Measurements from ENCODE around the gene NUDT3.
A peak's percentile ranks its signal among the peaks of the same experiment; 100 is the strongest.
"Not testable (repeated sequence)": the region's sequence is repeated elsewhere in the genome, so short reads cannot be mapped to it uniquely, and the experiment has no call there.

Gene NUDT3

DNA sequence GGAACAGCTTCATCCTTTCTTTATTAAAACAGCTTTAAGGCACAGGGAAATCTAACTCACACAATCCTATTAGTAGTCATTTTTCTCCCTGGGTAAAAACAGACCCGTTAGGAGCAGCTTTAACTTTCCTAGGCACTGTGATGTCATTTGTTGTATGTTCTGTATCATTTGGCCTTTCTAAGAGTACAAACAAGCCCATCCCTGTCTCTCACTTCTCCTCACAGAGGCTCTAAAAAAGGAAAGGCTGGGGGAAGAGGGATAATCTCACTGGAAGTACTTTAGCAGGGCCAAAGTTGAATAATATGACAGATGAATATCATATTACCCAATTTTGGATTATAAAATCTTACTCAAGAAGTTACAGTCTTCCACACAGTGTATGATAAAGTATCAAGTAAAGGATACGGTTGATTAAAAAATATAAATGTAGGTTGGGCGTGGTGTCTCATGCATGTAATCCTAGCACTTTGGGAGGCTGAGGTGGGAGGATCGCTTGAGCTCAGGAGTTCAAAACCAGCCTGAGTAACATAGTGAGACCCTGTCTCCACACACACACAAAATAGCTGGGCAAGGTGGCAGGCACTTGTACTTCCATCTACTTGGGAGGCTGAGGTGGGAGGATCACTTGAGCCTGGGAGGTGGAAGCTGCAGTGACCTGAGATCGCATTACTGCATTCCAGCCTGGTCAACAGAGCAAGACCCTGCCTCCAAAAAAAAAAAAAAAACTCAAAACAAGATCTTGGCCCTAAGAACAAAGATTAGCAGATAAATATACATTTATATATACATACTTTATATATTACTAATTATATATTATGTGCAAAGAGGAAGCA lies 7.9 kb downstream of the NUDT3 start:
- Histone ChIP-seq H3K4me3 (ENCODE audit: low read depth in 1 of 5, low read length in 5 of 5) (no peak overlapping the region), H3K36me3 (ENCODE audit: control insufficient read depth in 5 of 5, insufficient read depth in 5 of 5, low read length in 5 of 5) (no peaks in the 10 kb centered on the region), H3K27ac (ENCODE audit: low read depth, low read length) (peak overlapping the region; percentile 69), H3K9ac (ENCODE audit: low read length in 5 of 5) (peak overlapping the region in 2 of 5 donors; percentile 30 to 58), H3K27me3 (ENCODE audit: control insufficient read depth in 5 of 5, insufficient read depth in 4 of 5, low read length in 5 of 5) (no peaks in the 10 kb centered on the region), H3K9me3 (ENCODE audit: control insufficient read depth in 5 of 5, low read length in 5 of 5) (no peaks in the 10 kb centered on the region), H3K4me1 (ENCODE audit: control insufficient read depth in 5 of 5, insufficient read depth in 5 of 5, low read length in 5 of 5) (peaks cover 6 to 34% (median 24%) of the 10 kb centered on the region in 5 donors)

GRCh38 chr6:34383656-34384320 lies 8.7 kb downstream of the NUDT3 start:
- peak overlapping the region; percentile 69 for H3K27ac ChIP-seq (ENCODE audit: low read depth, low read length)
- peak overlapping the region in 2 of 5 donors; percentile 30 to 58 for H3K9ac ChIP-seq (ENCODE audit: low read length in 5 of 5)
- H3K4me1 ChIP-seq (ENCODE audit: control insufficient read depth in 5 of 5, insufficient read depth in 5 of 5, low read length in 5 of 5): peaks cover 6 to 32% (median 22%) of the 10 kb centered on the region in 5 donors
- H3K9me3 ChIP-seq (ENCODE audit: control insufficient read depth in 5 of 5, low read length in 5 of 5): no peaks in the 10 kb centered on the region
- H3K4me3 ChIP-seq (ENCODE audit: low read depth in 1 of 5, low read length in 5 of 5): no peak overlapping the region
- H3K36me3 ChIP-seq (ENCODE audit: control insufficient read depth in 5 of 5, insufficient read depth in 5 of 5, low read length in 5 of 5): no peaks in the 10 kb centered on the region
- no peaks in the 10 kb centered on the region for H3K27me3 ChIP-seq (ENCODE audit: control insufficient read depth in 5 of 5, insufficient read depth in 4 of 5, low read length in 5 of 5)

DNA sequence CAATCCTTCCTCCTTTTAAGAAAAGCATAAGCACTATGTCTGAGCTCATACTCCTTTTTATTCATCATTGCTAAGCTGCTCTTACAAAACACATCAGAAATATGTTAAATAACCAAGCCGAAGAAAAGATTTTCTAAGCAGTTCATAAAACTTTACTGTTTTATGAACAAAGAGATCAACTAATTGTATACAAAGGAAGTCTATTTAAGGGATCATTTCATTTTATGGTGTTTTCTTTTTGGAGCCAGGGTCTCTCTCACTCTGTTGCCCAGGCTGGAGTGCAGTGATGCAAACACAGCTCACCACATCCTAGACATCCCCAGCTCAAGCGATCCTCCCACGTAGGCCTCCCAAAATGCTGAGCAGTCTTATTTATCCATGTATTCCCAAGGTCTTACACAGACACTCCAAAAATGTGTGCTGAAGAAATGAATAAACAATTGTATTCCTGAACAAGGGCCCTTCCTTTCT lies 9.3 kb downstream of the NUDT3 start:
- Histone ChIP-seq H3K36me3 (ENCODE audit: control insufficient read depth in 5 of 5, insufficient read depth in 5 of 5, low read length in 5 of 5) (no peaks in the 10 kb centered on the region), H3K27ac (ENCODE audit: low read depth, low read length) (peak overlapping the region; percentile 69), H3K9ac (ENCODE audit: low read length in 5 of 5) (peak overlapping the region in 1 of 5 donors; percentile 48), H3K9me3 (ENCODE audit: control insufficient read depth in 5 of 5, low read length in 5 of 5) (no peaks in the 10 kb centered on the region), H3K4me3 (ENCODE audit: low read depth in 1 of 5, low read length in 5 of 5) (no peak overlapping the region), H3K27me3 (ENCODE audit: control insufficient read depth in 5 of 5, insufficient read depth in 4 of 5, low read length in 5 of 5) (no peaks in the 10 kb centered on the region), H3K4me1 (ENCODE audit: control insufficient read depth in 5 of 5, insufficient read depth in 5 of 5, low read length in 5 of 5) (peaks cover 6 to 26% (median 17%) of the 10 kb centered on the region in 5 donors)

GRCh38 chr6:34381081-34381480 lies 11.4 kb downstream of the NUDT3 start:
- H3K4me3 ChIP-seq (ENCODE audit: low read depth in 1 of 5, low read length in 5 of 5): no peak overlapping the region
- H3K27ac ChIP-seq (ENCODE audit: low read depth, low read length): no peak overlapping the region
- peaks cover 6 to 19% (median 17%) of the 10 kb centered on the region in 5 donors for H3K4me1 ChIP-seq (ENCODE audit: control insufficient read depth in 5 of 5, insufficient read depth in 5 of 5, low read length in 5 of 5)
- no peaks in the 10 kb centered on the region for H3K36me3 ChIP-seq (ENCODE audit: control insufficient read depth in 5 of 5, insufficient read depth in 5 of 5, low read length in 5 of 5)
- no peaks in the 10 kb centered on the region for H3K27me3 ChIP-seq (ENCODE audit: control insufficient read depth in 5 of 5, insufficient read depth in 4 of 5, low read length in 5 of 5)
- no peak overlapping the region for H3K9ac ChIP-seq (ENCODE audit: low read length in 5 of 5)
- no peaks in the 10 kb centered on the region for H3K9me3 ChIP-seq (ENCODE audit: control insufficient read depth in 5 of 5, low read length in 5 of 5)

- Histone ChIP-seq H3K4me1 (ENCODE audit: control insufficient read depth in 5 of 5, insufficient read depth in 5 of 5, low read length in 5 of 5) (peaks cover 0 to 14% (median 7%) of the 10 kb centered on the region in 5 donors), H3K27ac (ENCODE audit: low read depth, low read length) (no peak overlapping the region), H3K27me3 (ENCODE audit: control insufficient read depth in 5 of 5, insufficient read depth in 4 of 5, low read length in 5 of 5) (no peaks in the 10 kb centered on the region), H3K9ac (ENCODE audit: low read length in 5 of 5) (no peak overlapping the region), H3K4me3 (ENCODE audit: low read depth in 1 of 5, low read length in 5 of 5) (no peak overlapping the region), H3K36me3 (ENCODE audit: control insufficient read depth in 5 of 5, insufficient read depth in 5 of 5, low read length in 5 of 5) (no peaks in the 10 kb centered on the region), H3K9me3 (ENCODE audit: control insufficient read depth in 5 of 5, low read length in 5 of 5) (no peaks in the 10 kb centered on the region)
These were observed 14.0 kb downstream of the NUDT3 start for GRCh38 chr6:34378470-34378869.

DNA sequence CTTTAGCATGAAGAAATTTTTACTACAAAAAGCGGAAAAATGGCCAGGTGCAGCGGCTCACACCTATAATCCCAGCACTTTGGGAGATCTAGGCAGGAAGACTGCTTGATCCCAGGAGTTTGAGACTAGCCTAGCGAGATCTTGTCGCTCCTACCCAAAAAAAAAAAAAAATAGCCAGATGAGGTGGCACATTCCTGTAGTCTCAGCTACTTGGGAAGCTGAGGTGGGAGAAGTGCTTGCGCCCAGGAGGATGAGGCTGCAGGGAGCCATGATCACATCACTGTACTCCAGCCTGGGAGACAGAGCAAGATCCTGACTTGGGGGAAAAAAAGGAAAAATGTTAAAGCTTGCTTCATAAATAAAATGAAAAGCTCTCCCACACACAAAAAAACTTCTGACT lies 14.5 kb downstream of the NUDT3 start:
- Histone ChIP-seq H3K36me3 (ENCODE audit: control insufficient read depth in 5 of 5, insufficient read depth in 5 of 5, low read length in 5 of 5) (no peaks in the 10 kb centered on the region), H3K9me3 (ENCODE audit: control insufficient read depth in 5 of 5, low read length in 5 of 5) (no peaks in the 10 kb centered on the region), H3K27me3 (ENCODE audit: control insufficient read depth in 5 of 5, insufficient read depth in 4 of 5, low read length in 5 of 5) (no peaks in the 10 kb centered on the region), H3K4me3 (ENCODE audit: low read depth in 1 of 5, low read length in 5 of 5) (no peak overlapping the region), H3K4me1 (ENCODE audit: control insufficient read depth in 5 of 5, insufficient read depth in 5 of 5, low read length in 5 of 5) (peaks cover 0 to 12% (median 6%) of the 10 kb centered on the region in 5 donors), H3K27ac (ENCODE audit: low read depth, low read length) (no peak overlapping the region), H3K9ac (ENCODE audit: low read length in 5 of 5) (no peak overlapping the region)

DNA sequence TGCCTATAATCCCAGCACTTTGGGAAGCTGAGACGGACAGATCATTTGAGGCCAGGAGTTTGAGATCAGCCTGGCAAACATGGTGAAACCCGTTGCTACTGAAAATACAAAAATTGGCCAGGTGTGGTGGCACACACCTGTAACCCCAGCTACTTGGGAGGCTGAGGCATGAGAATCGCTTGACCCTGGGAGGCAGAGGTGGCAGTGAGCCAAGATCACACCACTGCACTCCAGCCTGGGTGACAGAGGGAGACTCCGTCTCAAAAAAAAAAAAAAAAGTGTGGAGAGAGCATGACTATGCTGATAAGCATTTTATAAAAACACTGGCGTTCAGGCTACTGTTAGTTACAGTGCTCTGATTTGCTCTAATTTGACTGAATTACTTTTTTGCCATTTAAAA lies 14.9 kb downstream of the NUDT3 start:
- not testable (repeated sequence) for H3K27me3 ChIP-seq (ENCODE audit: control insufficient read depth in 5 of 5, insufficient read depth in 4 of 5, low read length in 5 of 5); H3K27ac ChIP-seq (ENCODE audit: low read depth, low read length); H3K9me3 ChIP-seq (ENCODE audit: control insufficient read depth in 5 of 5, low read length in 5 of 5); H3K9ac ChIP-seq (ENCODE audit: low read length in 5 of 5); H3K4me3 ChIP-seq (ENCODE audit: low read depth in 1 of 5, low read length in 5 of 5); H3K36me3 ChIP-seq (ENCODE audit: control insufficient read depth in 5 of 5, insufficient read depth in 5 of 5, low read length in 5 of 5)
- peaks cover 0 to 12% (median 6%) of the 10 kb centered on the region in 5 donors for H3K4me1 ChIP-seq (ENCODE audit: control insufficient read depth in 5 of 5, insufficient read depth in 5 of 5, low read length in 5 of 5)

GRCh38 chr6:34375833-34376232 lies 16.6 kb downstream of the NUDT3 start:
- Histone ChIP-seq H3K27me3 (ENCODE audit: control insufficient read depth in 5 of 5, insufficient read depth in 4 of 5, low read length in 5 of 5) (no peaks in the 10 kb centered on the region), H3K27ac (ENCODE audit: low read depth, low read length) (no peak overlapping the region), H3K36me3 (ENCODE audit: control insufficient read depth in 5 of 5, insufficient read depth in 5 of 5, low read length in 5 of 5) (no peaks in the 10 kb centered on the region), H3K9me3 (ENCODE audit: control insufficient read depth in 5 of 5, low read length in 5 of 5) (no peaks in the 10 kb centered on the region), H3K4me1 (ENCODE audit: control insufficient read depth in 5 of 5, insufficient read depth in 5 of 5, low read length in 5 of 5) (peaks cover 0 to 19% (median 12%) of the 10 kb centered on the region in 5 donors), H3K4me3 (ENCODE audit: low read depth in 1 of 5, low read length in 5 of 5) (no peak overlapping the region), H3K9ac (ENCODE audit: low read length in 5 of 5) (no peak overlapping the region)

GRCh38 chr6:34374508-34374907 lies 18.0 kb downstream of the NUDT3 start:
- H3K9me3 ChIP-seq (ENCODE audit: control insufficient read depth in 5 of 5, low read length in 5 of 5): no peaks in the 10 kb centered on the region
- no peaks in the 10 kb centered on the region for H3K27me3 ChIP-seq (ENCODE audit: control insufficient read depth in 5 of 5, insufficient read depth in 4 of 5, low read length in 5 of 5)
- no peak overlapping the region for H3K4me3 ChIP-seq (ENCODE audit: low read depth in 1 of 5, low read length in 5 of 5)
- H3K27ac ChIP-seq (ENCODE audit: low read depth, low read length): no peak overlapping the region
- H3K9ac ChIP-seq (ENCODE audit: low read length in 5 of 5): peak overlapping the region in 1 of 5 donors; percentile 11
- peaks cover 0 to 28% (median 13%) of the 10 kb centered on the region in 5 donors for H3K4me1 ChIP-seq (ENCODE audit: control insufficient read depth in 5 of 5, insufficient read depth in 5 of 5, low read length in 5 of 5)
- no peaks in the 10 kb centered on the region for H3K36me3 ChIP-seq (ENCODE audit: control insufficient read depth in 5 of 5, insufficient read depth in 5 of 5, low read length in 5 of 5)

DNA sequence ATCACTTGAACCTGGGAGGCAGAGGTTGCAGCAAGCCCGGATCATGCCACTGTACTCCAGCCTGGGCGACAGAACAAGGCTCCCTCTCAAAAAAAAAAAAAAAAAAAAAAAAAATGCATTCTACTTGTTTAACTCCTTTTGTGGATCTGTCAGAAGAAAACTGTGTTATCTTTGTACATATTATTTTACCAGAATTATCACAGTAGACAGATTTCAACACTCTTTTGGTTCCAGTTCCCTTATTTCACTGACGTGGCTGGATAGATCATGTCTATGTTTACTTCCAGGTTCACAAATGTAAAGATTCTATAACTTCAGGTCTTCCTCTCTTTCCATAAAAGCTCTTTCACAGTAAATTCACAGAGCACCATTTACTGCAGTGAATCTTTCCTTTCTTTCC lies 18.4 kb downstream of the NUDT3 start:
- no peak overlapping the region for H3K27ac ChIP-seq (ENCODE audit: low read depth, low read length)
- no peaks in the 10 kb centered on the region for H3K36me3 ChIP-seq (ENCODE audit: control insufficient read depth in 5 of 5, insufficient read depth in 5 of 5, low read length in 5 of 5)
- peaks cover 0 to 28% (median 13%) of the 10 kb centered on the region in 5 donors for H3K4me1 ChIP-seq (ENCODE audit: control insufficient read depth in 5 of 5, insufficient read depth in 5 of 5, low read length in 5 of 5)
- no peaks in the 10 kb centered on the region for H3K9me3 ChIP-seq (ENCODE audit: control insufficient read depth in 5 of 5, low read length in 5 of 5)
- H3K4me3 ChIP-seq (ENCODE audit: low read depth in 1 of 5, low read length in 5 of 5): no peak overlapping the region
- H3K9ac ChIP-seq (ENCODE audit: low read length in 5 of 5): peak overlapping the region in 1 of 5 donors; percentile 11
- H3K27me3 ChIP-seq (ENCODE audit: control insufficient read depth in 5 of 5, insufficient read depth in 4 of 5, low read length in 5 of 5): no peaks in the 10 kb centered on the region
